Sigmoid colon (tissue), 4 donors: ENCODE results near the gene SYK.

ENCODE experiments used
- POLR2AphosphoS5 ChIP-seq, 4 donors: sonication (generic); formaldehyde crosslinking; IDR thresholded peaks; one replicate each; pipeline ENCODE4 v1.6.1; 2017; ENCODE audit warnings: antibody characterized with exemption in 4 of 4
- TF ChIP-seq, protein P1 (sequence below), 4 experiments: fragments of 450-650 bp in 3 of 4; fragments of 200-600 bp in 1 of 4; IDR thresholded peaks; one replicate each; pipeline ENCODE4 v1.5.1; 2016 to 2019; ENCODE audit warnings: antibody characterized with exemption in 4 of 4, mild to moderate bottlenecking in 3 of 4, moderate library complexity in 2 of 4

DNA sequence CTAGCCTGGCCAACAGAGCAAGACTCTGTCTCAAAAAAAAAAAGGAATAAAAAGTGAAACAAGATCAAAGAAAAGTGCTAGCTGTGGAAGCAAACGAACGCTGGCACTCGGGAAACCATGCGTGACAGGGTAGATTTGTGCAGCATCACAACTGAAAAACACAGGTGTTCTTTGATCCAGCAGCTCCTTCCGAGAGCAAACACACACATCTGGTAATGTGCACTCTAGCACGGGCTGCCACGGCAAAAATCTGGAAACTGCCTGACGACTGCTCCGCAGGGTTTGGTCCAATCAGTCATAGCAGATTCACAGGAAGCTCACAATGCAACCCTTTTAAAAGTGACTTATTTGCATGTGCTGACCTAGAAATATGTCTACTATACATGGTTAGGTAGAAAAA lies 80.0 kb downstream of the SYK start:
- TF ChIP-seq POLR2AphosphoS5 (IDR thresholded peaks at IDR 0.05) = no peak
- TF ChIP-seq, protein P1, sequence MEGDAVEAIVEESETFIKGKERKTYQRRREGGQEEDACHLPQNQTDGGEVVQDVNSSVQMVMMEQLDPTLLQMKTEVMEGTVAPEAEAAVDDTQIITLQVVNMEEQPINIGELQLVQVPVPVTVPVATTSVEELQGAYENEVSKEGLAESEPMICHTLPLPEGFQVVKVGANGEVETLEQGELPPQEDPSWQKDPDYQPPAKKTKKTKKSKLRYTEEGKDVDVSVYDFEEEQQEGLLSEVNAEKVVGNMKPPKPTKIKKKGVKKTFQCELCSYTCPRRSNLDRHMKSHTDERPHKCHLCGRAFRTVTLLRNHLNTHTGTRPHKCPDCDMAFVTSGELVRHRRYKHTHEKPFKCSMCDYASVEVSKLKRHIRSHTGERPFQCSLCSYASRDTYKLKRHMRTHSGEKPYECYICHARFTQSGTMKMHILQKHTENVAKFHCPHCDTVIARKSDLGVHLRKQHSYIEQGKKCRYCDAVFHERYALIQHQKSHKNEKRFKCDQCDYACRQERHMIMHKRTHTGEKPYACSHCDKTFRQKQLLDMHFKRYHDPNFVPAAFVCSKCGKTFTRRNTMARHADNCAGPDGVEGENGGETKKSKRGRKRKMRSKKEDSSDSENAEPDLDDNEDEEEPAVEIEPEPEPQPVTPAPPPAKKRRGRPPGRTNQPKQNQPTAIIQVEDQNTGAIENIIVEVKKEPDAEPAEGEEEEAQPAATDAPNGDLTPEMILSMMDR (IDR thresholded peaks at IDR 0.05) = no peak
